HFF-Myc (cell line): ENCODE data around the gene RENBP.

Experiments used
- DNase-seq: peaks from one replicate; pipeline ENCODE4 v3.0.0-alpha.2; 2011; ENCODE audit warnings: low read depth; ENCODE audit errors: extremely low read depth
- H3K4me3 ChIP-seq: replicated peaks from 2 replicates; pipeline ENCODE4 v1.5.1; 2011; ENCODE audit warnings: low read depth, mild to moderate bottlenecking, control low read depth, low read length
- CTCF ChIP-seq: IDR thresholded peaks from 2 replicates; pipeline ENCODE4 v1.5.1; 2012; ENCODE audit warnings: mild to moderate bottlenecking, low read depth, low read length, control low read depth; ENCODE audit errors: missing control alignments

Gene RENBP

GRCh38 chrX:153970357-153971123 lies 26.1 kb upstream of the RENBP start:
- peak overlapping the region; percentile 73 for H3K4me3 ChIP-seq
- DNase-seq = no peak
- TF ChIP-seq CTCF = no peak

- DNase-seq = no peak
- H3K4me3 ChIP-seq = peak overlapping the region; percentile 73
- TF ChIP-seq CTCF = no peak
Measured at GRCh38 chrX:153969904-153970356, 25.5 kb upstream of the RENBP start.

GRCh38 chrX:153969125-153969903 lies 24.9 kb upstream of the RENBP start:
- no peak for DNase-seq

GRCh38 chrX:153968754-153969124 lies 24.3 kb upstream of the RENBP start:
- TF ChIP-seq CTCF = no peak
- no peak for DNase-seq
- H3K4me3 ChIP-seq = peak overlapping the region; percentile 73

More at GRCh38 chrX:153969125-153969903, 24.9 kb upstream of the RENBP start:
- H3K4me3 ChIP-seq = peak overlapping the region; percentile 73
- TF ChIP-seq CTCF = no peak

GRCh38 chrX:153968255-153968654 lies 23.8 kb upstream of the RENBP start:
- TF ChIP-seq CTCF = no peak
- no peak for DNase-seq
- peak overlapping the region; percentile 73 for H3K4me3 ChIP-seq

GRCh38 chrX:153967536-153968224 lies 23.2 kb upstream of the RENBP start:
- DNase-seq = no peak
- TF ChIP-seq CTCF = no peak
- H3K4me3 ChIP-seq = peak overlapping the region; percentile 73
